Breast epithelium (tissue), 3 donors: ENCODE measurements around the gene DGUOK.

Source experiments
- CTCF ChIP-seq, 3 donors: fragments of 450-650 bp; IDR thresholded peaks; one replicate each; pipeline ENCODE4 v1.5.1; 2016 to 2017; ENCODE audit warnings: antibody characterized with exemption in 3 of 3, mild to moderate bottlenecking in 3 of 3, moderate library complexity in 3 of 3
- POLR2A ChIP-seq: fragments of 450-650 bp; IDR thresholded peaks from one replicate; pipeline ENCODE4 v1.6.1; 2016; ENCODE audit warnings: antibody characterized with exemption, mild to moderate bottlenecking, moderate library complexity
- POLR2AphosphoS5 ChIP-seq, 3 donors: sonication (generic); formaldehyde crosslinking; IDR thresholded peaks; one replicate each; pipeline ENCODE4 v1.6.1; 2017; ENCODE audit warnings: antibody characterized with exemption in 3 of 3

- TF ChIP-seq POLR2A (no peak), CTCF (IDR thresholded peaks at IDR 0.05) (no peak), POLR2AphosphoS5 (IDR thresholded peaks at IDR 0.05) (no peak)
Observed at GRCh38 chr2:73997813-73998212, 71.1 kb downstream of the DGUOK start.
